Putamen (tissue), 1 donor: ENCODE measurements around the gene MAP7.
"Not testable (repeated sequence)": the region's sequence is repeated elsewhere in the genome, so short reads cannot be mapped to it uniquely, and the experiment has no call there.

Experiments
- DNase-seq: peaks from one replicate; pipeline ENCODE4 v3.0.0-alpha.2; 2016; ENCODE audit warnings: low spot score

Gene MAP7

GRCh38 chr6:136383268-136383937 lies 166.8 kb downstream of the MAP7 start:
- DNase-seq, result no peak

- DNase-seq, result no peak
Measured at GRCh38 chr6:136382676-136383252, 167.5 kb downstream of the MAP7 start.

GRCh38 chr6:136378888-136379287 lies 171.3 kb downstream of the MAP7 start:
- no peak for DNase-seq

GRCh38 chr6:136375836-136376235 lies 174.4 kb downstream of the MAP7 start:
- DNase-seq, result not testable (repeated sequence)

- no peak for DNase-seq
Measured at GRCh38 chr6:136371959-136372358, 178.3 kb downstream of the MAP7 start.

- no peak for DNase-seq
Measured at GRCh38 chr6:136370988-136371728, 179.1 kb downstream of the MAP7 start.

- DNase-seq, result peak; percentile 72
Measured at GRCh38 chr6:136365776-136366354, 184.4 kb downstream of the MAP7 start.

GRCh38 chr6:136362421-136363356 lies 187.5 kb downstream of the MAP7 start:
- DNase-seq, result no peak

- DNase-seq, result no peak
Measured at GRCh38 chr6:136361787-136362186, 188.4 kb downstream of the MAP7 start.

- DNase-seq, result no peak
Measured at GRCh38 chr6:136360783-136361182, 189.4 kb downstream of the MAP7 start.

GRCh38 chr6:136359851-136360250 lies 190.4 kb downstream of the MAP7 start:
- DNase-seq, result no peak

- DNase-seq, result no peak
Measured at GRCh38 chr6:136351518-136352110, 198.6 kb downstream of the MAP7 start.

GRCh38 chr6:136350914-136351313 lies 199.3 kb downstream of the MAP7 start:
- DNase-seq, result no peak

GRCh38 chr6:136347847-136348246 lies 202.4 kb downstream of the MAP7 start:
- DNase-seq, result no peak

GRCh38 chr6:136345145-136345544 lies 205.1 kb downstream of the MAP7 start:
- DNase-seq, result no peak

- DNase-seq, result no peak
Measured at GRCh38 chr6:136344420-136344819, 205.8 kb downstream of the MAP7 start.

GRCh38 chr6:136343700-136344099 lies 206.5 kb downstream of the MAP7 start:
- DNase-seq, result no peak

- DNase-seq, result no peak
Measured at GRCh38 chr6:136343275-136343674, 206.9 kb downstream of the MAP7 start.

GRCh38 chr6:136341967-136342366 lies 208.3 kb downstream of the MAP7 start:
- DNase-seq, result no peak

GRCh38 chr6:136341367-136341766 lies 208.9 kb downstream of the MAP7 start:
- DNase-seq, result no peak

GRCh38 chr6:136338486-136338885 lies 211.7 kb downstream of the MAP7 start:
- no peak for DNase-seq
